ENCODE results near the gene TMEM38A.

Gene TMEM38A

DNA sequence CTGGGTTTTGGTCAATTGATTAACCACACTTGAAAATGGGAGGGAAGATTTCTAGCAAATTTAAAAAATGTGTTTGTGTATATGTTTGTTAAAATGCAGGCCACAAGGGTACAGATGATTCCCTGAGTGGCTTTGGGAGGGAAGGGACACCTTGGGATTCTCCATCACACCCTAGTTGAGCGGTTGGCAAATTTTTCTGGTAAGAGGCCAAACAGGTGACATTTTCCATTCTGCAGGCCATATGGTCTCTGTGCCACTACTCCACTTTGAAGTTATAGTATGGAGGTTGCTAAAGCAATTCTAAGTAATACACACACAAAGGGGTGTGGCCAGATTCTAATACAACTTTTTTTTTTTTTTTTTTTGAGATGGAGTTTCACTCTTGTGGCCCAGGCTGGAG lies 20.0 kb upstream of the TMEM38A start:
- H3K9ac ChIP-seq (ENCODE audit: low read length) = no peak overlapping the region
- no peaks in the 10 kb centered on the region for H3K27me3 ChIP-seq (replicated peaks; ENCODE audit: insufficient read depth, low read length)
- no peaks in the 10 kb centered on the region for H3K9me3 ChIP-seq (replicated peaks; ENCODE audit: insufficient read depth, low read length)
- H3K9me2 ChIP-seq (replicated peaks; ENCODE audit: insufficient read depth, low read length) = no peaks in the 10 kb centered on the region
- no peaks in the 10 kb centered on the region for H4K20me1 ChIP-seq (ENCODE audit: insufficient read depth, low read length)
- H3K27ac ChIP-seq (ENCODE audit: low read length) = no peak overlapping the region
- no peaks in the 10 kb centered on the region for H3F3A ChIP-seq (ENCODE audit: insufficient read depth, low read length)
- H3K36me3 ChIP-seq (replicated peaks; ENCODE audit: insufficient read depth, low read length) = peaks cover 2% of the 10 kb centered on the region; the same call in 1 of the 2 replicates
- H3K79me2 ChIP-seq (ENCODE audit: low read length) = peaks cover 95% of the 10 kb centered on the region
- no peak overlapping the region for H3K4me3 ChIP-seq (ENCODE audit: low read length)
- no peak overlapping the region for H2AFZ ChIP-seq (ENCODE audit: low read length)
- H3K4me2 ChIP-seq (ENCODE audit: low read depth, low read length) = no peak overlapping the region
- no peak for DNase-seq
- peaks cover under 1% of the 10 kb centered on the region; the same call in 1 of the 2 replicates for H3K4me1 ChIP-seq (ENCODE audit: low read length)
- TF ChIP-seq EZH2 (optimal IDR thresholded peaks at IDR 0.05; ENCODE audit: low read depth, low read length) (no peak), EZH2phosphoT487 (IDR thresholded peaks at IDR 0.05; ENCODE audit: low read length) (no peak)
- TF ChIP-seq, protein P1, sequence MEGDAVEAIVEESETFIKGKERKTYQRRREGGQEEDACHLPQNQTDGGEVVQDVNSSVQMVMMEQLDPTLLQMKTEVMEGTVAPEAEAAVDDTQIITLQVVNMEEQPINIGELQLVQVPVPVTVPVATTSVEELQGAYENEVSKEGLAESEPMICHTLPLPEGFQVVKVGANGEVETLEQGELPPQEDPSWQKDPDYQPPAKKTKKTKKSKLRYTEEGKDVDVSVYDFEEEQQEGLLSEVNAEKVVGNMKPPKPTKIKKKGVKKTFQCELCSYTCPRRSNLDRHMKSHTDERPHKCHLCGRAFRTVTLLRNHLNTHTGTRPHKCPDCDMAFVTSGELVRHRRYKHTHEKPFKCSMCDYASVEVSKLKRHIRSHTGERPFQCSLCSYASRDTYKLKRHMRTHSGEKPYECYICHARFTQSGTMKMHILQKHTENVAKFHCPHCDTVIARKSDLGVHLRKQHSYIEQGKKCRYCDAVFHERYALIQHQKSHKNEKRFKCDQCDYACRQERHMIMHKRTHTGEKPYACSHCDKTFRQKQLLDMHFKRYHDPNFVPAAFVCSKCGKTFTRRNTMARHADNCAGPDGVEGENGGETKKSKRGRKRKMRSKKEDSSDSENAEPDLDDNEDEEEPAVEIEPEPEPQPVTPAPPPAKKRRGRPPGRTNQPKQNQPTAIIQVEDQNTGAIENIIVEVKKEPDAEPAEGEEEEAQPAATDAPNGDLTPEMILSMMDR (IDR thresholded peaks at IDR 0.05; ENCODE audit: low read length) = no peak

DNA sequence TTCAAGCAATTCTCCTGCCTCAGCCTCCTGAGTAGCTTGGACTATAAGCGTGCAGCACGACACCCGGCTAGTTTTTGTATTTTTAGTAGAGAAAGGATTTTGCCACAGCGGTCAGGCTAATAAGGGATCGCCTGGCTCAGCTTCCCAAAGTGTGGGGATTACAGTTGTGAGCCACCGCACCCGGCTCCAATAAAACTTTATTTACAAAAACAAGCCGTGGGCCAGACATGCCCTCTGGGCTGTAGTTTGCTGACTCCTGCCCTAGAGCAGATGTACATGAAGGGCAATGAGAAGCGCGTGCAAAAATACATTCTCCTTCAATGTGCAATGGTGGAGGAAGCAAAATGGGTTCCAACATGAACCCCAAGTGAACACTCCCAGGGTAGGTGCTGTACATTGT lies 19.2 kb upstream of the TMEM38A start:
- Histone ChIP-seq H4K20me1 (ENCODE audit: insufficient read depth, low read length) (no peaks in the 10 kb centered on the region), H3K9ac (ENCODE audit: low read length) (no peak overlapping the region), H2AFZ (ENCODE audit: low read length) (no peak overlapping the region), H3K36me3 (replicated peaks; ENCODE audit: insufficient read depth, low read length) (peaks cover 2% of the 10 kb centered on the region; the same call in 1 of the 2 replicates), H3K4me1 (ENCODE audit: low read length) (peaks cover 7% of the 10 kb centered on the region), H3K4me2 (ENCODE audit: low read depth, low read length) (no peak overlapping the region), H3K27ac (ENCODE audit: low read length) (no peak overlapping the region), H3K79me2 (ENCODE audit: low read length) (peaks cover 93% of the 10 kb centered on the region), H3K4me3 (ENCODE audit: low read length) (no peak overlapping the region), H3K9me3 (replicated peaks; ENCODE audit: insufficient read depth, low read length) (no peaks in the 10 kb centered on the region), H3K27me3 (replicated peaks; ENCODE audit: insufficient read depth, low read length) (no peaks in the 10 kb centered on the region), H3K9me2 (replicated peaks; ENCODE audit: insufficient read depth, low read length) (no peaks in the 10 kb centered on the region), H3F3A (ENCODE audit: insufficient read depth, low read length) (peaks cover 7% of the 10 kb centered on the region)
- DNase-seq = no peak
- TF ChIP-seq, protein P1 (IDR thresholded peaks at IDR 0.05; ENCODE audit: low read length) = no peak
- TF ChIP-seq EZH2phosphoT487 (IDR thresholded peaks at IDR 0.05; ENCODE audit: low read length) (no peak), EZH2 (optimal IDR thresholded peaks at IDR 0.05; ENCODE audit: low read depth, low read length) (no peak)

DNA sequence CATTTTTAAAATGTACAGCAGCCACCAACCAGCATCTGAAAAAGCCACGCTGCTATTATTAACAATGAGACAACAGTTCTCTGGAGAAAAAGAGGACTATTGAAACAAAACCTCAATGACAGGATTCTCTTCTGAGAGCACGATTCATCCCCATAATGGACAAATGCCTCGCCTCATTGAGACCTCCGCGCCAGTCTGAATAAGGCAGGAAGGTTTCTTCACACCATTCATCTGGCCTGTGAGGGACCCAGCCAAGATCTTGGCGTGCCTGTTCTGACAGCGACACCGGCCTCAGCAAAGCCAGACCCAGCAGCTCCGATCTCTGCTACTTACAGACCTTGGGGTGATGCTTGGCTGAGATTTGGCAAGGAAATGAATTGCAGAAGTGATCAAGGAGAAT lies 15.8 kb upstream of the TMEM38A start:
- H3K36me3 ChIP-seq (replicated peaks; ENCODE audit: insufficient read depth, low read length) = peaks cover 2% of the 10 kb centered on the region; the same call in 1 of the 2 replicates
- no peak overlapping the region for H2AFZ ChIP-seq (ENCODE audit: low read length)
- no peak overlapping the region for H3K4me2 ChIP-seq (ENCODE audit: low read depth, low read length)
- no peaks in the 10 kb centered on the region for H3K9me2 ChIP-seq (replicated peaks; ENCODE audit: insufficient read depth, low read length)
- H4K20me1 ChIP-seq (ENCODE audit: insufficient read depth, low read length) = no peaks in the 10 kb centered on the region
- peaks cover 69% of the 10 kb centered on the region for H3K79me2 ChIP-seq (ENCODE audit: low read length)
- H3K4me3 ChIP-seq (ENCODE audit: low read length) = no peak overlapping the region
- no peak overlapping the region for H3K27ac ChIP-seq (ENCODE audit: low read length)
- TF ChIP-seq EZH2phosphoT487 (IDR thresholded peaks at IDR 0.05; ENCODE audit: low read length) = no peak
- TF ChIP-seq EZH2 (optimal IDR thresholded peaks at IDR 0.05; ENCODE audit: low read depth, low read length) = no peak
- TF ChIP-seq, protein P1 (IDR thresholded peaks at IDR 0.05; ENCODE audit: low read length) = no peak
- no peaks in the 10 kb centered on the region for H3K27me3 ChIP-seq (replicated peaks; ENCODE audit: insufficient read depth, low read length)
- H3K9ac ChIP-seq (ENCODE audit: low read length) = no peak overlapping the region
- no peak for DNase-seq
- H3K9me3 ChIP-seq (replicated peaks; ENCODE audit: insufficient read depth, low read length) = no peaks in the 10 kb centered on the region
- peaks cover 10% of the 10 kb centered on the region for H3K4me1 ChIP-seq (ENCODE audit: low read length)
- peaks cover 22% of the 10 kb centered on the region for H3F3A ChIP-seq (ENCODE audit: insufficient read depth, low read length)
